Panc1 (cell line): Measurements from ENCODE around the gene TGM6. TPM values are rescaled to one million over a fixed set of nuclear protein-coding genes. Genes with fewer than 3 reads are reported as not detected.
A peak's percentile ranks its signal among the peaks of the same experiment; 100 is the strongest.

Experiments used
- ATAC-seq: fragments of 200-7000 bp; cut with Tn5 transposase; 2 replicates; pipeline ENCODE4 v1.9.1; 2020; ENCODE audit warnings: mild to moderate bottlenecking, moderate library complexity
- BruUV-seq: library from RNA; stranded (reverse); fragments of 400-500 nt; replicated peaks from 2 replicates; lab custom pipeline; 2021; lab: Mats Ljungman, UMichigan
- CTCF ChIA-PET: fragments of 300-600 bp; sonication (Branson Sonifier 250); formaldehyde crosslinking; loops from one replicate; lab custom pipeline; 2022; ENCODE audit warnings: antibody characterized with exemption; lab: Charles Lee
- POLR2A ChIA-PET: fragments of 300-600 bp; sonication (Branson Sonifier 250); formaldehyde crosslinking; loops from one replicate; lab custom pipeline; 2022; ENCODE audit warnings: antibody characterized with exemption; lab: Charles Lee
- DNase-seq: peaks from one replicate; pipeline ENCODE4 v3.0.0-alpha.2; 2010; ENCODE audit warnings: low read depth, low spot score
- H3K27ac ChIP-seq: 2 replicates; pipeline ENCODE4 v1.5.1; 2011; ENCODE audit warnings: mild to moderate bottlenecking, low read length, inconsistent platforms
- H3K27me3 ChIP-seq: fragments of 200-500 bp; sonication (Bioruptor generic); 2 replicates; pipeline ENCODE4 v1.6.0; 2014; ENCODE audit warnings: low read length, inconsistent platforms; ENCODE audit not compliant: control insufficient read depth, insufficient read depth
- H3K36me3 ChIP-seq: fragments of 200-500 bp; sonication (Bioruptor generic); 2 replicates; pipeline ENCODE4 v1.5.1; 2014; ENCODE audit warnings: inconsistent platforms, mild to moderate bottlenecking, low read length, moderate library complexity; ENCODE audit not compliant: control insufficient read depth, insufficient read depth
- H3K4me1 ChIP-seq: 2 replicates; pipeline ENCODE4 v1.5.1; 2011; ENCODE audit warnings: inconsistent platforms, mild to moderate bottlenecking, low read length, moderate library complexity; ENCODE audit not compliant: control insufficient read depth, insufficient read depth
- H3K4me3 ChIP-seq, 2 experiments: 2 replicates each; pipeline ENCODE4 v1.5.1; 2011 to 2012; ENCODE audit warnings: low read depth in 2 of 2, low read length in 2 of 2, mild to moderate bottlenecking in 2 of 2, inconsistent platforms in 1 of 2, moderate library complexity in 1 of 2
- H3K9me3 ChIP-seq: fragments of 200-500 bp; sonication (Bioruptor generic); 2 replicates; pipeline ENCODE4 v1.5.1; 2014; ENCODE audit warnings: low read depth, mild to moderate bottlenecking, inconsistent platforms, low read length, moderate library complexity; ENCODE audit not compliant: control insufficient read depth, insufficient read depth
- POLR2AphosphoS5 ChIP-seq: IDR thresholded peaks from 2 replicates; pipeline ENCODE4 v1.6.1; 2012; ENCODE audit warnings: mild to moderate bottlenecking, low read depth, low read length, moderate library complexity
- SIN3A ChIP-seq: IDR thresholded peaks from 2 replicates; pipeline ENCODE4 v1.6.1; 2012; ENCODE audit warnings: low read depth, mild to moderate bottlenecking, low read length, moderate library complexity, borderline replicate concordance; ENCODE audit not compliant: insufficient read depth
- TCF7L2 ChIP-seq: IDR thresholded peaks from 2 replicates; pipeline ENCODE4 v1.6.1; 2011; ENCODE audit warnings: mild to moderate bottlenecking, low read depth, low read length, inconsistent platforms
- in situ Hi-C: cut with HindIII; loops from 2 replicates; pipeline ENCODE4 v1.10.0; 2016; ENCODE audit warnings: low sequenced_read_pairs, low pct_unique_long_range_greater_than_20kb
- intact Hi-C: fragments of 100-400 bp; cut with micrococcal nuclease; formaldehyde crosslinking; loops from one replicate; pipeline ENCODE4 v1.10.0; 2022; ENCODE audit not compliant: unreplicated experiment
- total RNA-seq: library from RNA; stranded (reverse); gene quantifications from one replicate; pipeline ENCODE4 v1.2.1, GENCODE V29; 2021; ENCODE audit not compliant: unreplicated experiment
- TF ChIP-seq, protein P1 (sequence below): fragments of 450-650 bp; IDR thresholded peaks from 2 replicates; pipeline ENCODE4 v1.5.1; 2017; ENCODE audit warnings: mild to moderate bottlenecking
- TF ChIP-seq, protein P2 (sequence below), 2 experiments: IDR thresholded peaks; 2 replicates each; pipeline ENCODE4 v1.6.1; 2011 to 2012; ENCODE audit warnings: low read depth in 2 of 2, control low read depth in 1 of 2, low read length in 1 of 2, mild to moderate bottlenecking in 1 of 2, moderate library complexity in 1 of 2; ENCODE audit not compliant: insufficient read depth in 1 of 2

Gene TGM6
- total RNA-seq, 1 experiment from 2014 or later, result not detected

GRCh38 chr20:2420510-2420909 lies 39.8 kb downstream of the TGM6 start:
- Histone ChIP-seq H3K4me1 (no peaks in the 10 kb centered on the region), H3K36me3 (no peaks in the 10 kb centered on the region), H3K9me3 (no peaks in the 10 kb centered on the region), H3K27me3 (0 out of 2 replicates have a peak, but pooled peaks cover 2% of the 10 kb centered on the region), H3K4me3 (no peak overlapping the region), H3K27ac (no peak overlapping the region)
- DNase-seq (no peak), ATAC-seq (no peak)
- POLR2A ChIA-PET, result no interaction called here
- CTCF ChIA-PET, result no interaction called here
- intact Hi-C loops, result no loop called here
- no peak for TF ChIP-seq POLR2AphosphoS5
- no peak for TF ChIP-seq TCF7L2
- TF ChIP-seq SIN3A, result no peak
- TF ChIP-seq, protein P1, sequence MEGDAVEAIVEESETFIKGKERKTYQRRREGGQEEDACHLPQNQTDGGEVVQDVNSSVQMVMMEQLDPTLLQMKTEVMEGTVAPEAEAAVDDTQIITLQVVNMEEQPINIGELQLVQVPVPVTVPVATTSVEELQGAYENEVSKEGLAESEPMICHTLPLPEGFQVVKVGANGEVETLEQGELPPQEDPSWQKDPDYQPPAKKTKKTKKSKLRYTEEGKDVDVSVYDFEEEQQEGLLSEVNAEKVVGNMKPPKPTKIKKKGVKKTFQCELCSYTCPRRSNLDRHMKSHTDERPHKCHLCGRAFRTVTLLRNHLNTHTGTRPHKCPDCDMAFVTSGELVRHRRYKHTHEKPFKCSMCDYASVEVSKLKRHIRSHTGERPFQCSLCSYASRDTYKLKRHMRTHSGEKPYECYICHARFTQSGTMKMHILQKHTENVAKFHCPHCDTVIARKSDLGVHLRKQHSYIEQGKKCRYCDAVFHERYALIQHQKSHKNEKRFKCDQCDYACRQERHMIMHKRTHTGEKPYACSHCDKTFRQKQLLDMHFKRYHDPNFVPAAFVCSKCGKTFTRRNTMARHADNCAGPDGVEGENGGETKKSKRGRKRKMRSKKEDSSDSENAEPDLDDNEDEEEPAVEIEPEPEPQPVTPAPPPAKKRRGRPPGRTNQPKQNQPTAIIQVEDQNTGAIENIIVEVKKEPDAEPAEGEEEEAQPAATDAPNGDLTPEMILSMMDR, result no peak
- TF ChIP-seq, protein P2, sequence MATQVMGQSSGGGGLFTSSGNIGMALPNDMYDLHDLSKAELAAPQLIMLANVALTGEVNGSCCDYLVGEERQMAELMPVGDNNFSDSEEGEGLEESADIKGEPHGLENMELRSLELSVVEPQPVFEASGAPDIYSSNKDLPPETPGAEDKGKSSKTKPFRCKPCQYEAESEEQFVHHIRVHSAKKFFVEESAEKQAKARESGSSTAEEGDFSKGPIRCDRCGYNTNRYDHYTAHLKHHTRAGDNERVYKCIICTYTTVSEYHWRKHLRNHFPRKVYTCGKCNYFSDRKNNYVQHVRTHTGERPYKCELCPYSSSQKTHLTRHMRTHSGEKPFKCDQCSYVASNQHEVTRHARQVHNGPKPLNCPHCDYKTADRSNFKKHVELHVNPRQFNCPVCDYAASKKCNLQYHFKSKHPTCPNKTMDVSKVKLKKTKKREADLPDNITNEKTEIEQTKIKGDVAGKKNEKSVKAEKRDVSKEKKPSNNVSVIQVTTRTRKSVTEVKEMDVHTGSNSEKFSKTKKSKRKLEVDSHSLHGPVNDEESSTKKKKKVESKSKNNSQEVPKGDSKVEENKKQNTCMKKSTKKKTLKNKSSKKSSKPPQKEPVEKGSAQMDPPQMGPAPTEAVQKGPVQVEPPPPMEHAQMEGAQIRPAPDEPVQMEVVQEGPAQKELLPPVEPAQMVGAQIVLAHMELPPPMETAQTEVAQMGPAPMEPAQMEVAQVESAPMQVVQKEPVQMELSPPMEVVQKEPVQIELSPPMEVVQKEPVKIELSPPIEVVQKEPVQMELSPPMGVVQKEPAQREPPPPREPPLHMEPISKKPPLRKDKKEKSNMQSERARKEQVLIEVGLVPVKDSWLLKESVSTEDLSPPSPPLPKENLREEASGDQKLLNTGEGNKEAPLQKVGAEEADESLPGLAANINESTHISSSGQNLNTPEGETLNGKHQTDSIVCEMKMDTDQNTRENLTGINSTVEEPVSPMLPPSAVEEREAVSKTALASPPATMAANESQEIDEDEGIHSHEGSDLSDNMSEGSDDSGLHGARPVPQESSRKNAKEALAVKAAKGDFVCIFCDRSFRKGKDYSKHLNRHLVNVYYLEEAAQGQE (IDR thresholded peaks at IDR 0.05; ENCODE audit: insufficient read depth in 1 of 2, low read depth in 2 of 2, low read length in 1 of 2), result no peak
- in situ Hi-C loops, result no loop called here
- no TSS peak for BruUV-seq

DNA sequence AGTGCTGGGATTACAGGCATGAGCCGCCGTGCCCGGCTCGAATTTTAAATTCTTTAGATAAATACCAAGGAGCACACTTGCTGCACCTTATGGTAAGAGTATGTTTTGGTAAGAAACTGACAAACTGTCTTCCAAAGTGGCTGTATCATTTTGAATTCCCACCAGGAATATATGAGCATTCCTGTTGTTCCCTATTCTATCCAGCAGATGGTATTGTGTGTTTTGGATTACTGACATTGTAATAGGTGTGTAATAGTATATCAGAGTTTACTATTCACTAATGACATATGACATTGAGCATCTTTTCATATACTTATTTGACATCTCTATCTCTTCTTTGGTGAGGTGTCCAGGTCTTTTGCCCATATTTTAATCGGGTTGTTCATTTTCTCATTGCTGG lies 40.5 kb downstream of the TGM6 start:
- no peak; the same call in 1 of the 2 replicates for ATAC-seq
- H3K9me3 ChIP-seq, result no peaks in the 10 kb centered on the region
- H3K4me3 ChIP-seq, result no peak overlapping the region
- TF ChIP-seq, protein P1, result peak; percentile 62; the same call in 1 of the 2 replicates
- no peak for TF ChIP-seq TCF7L2
- no peaks in the 10 kb centered on the region for H3K4me1 ChIP-seq
- H3K27me3 ChIP-seq, result peaks cover 3% of the 10 kb centered on the region; the same call in 1 of the 2 replicates
- no peak overlapping the region for H3K27ac ChIP-seq
- no TSS peak for BruUV-seq
- CTCF ChIA-PET, result no interaction called here
- POLR2A ChIA-PET, result no interaction called here
- H3K36me3 ChIP-seq, result no peaks in the 10 kb centered on the region
- in situ Hi-C loops, result no loop called here
- intact Hi-C loops, result no loop called here
- DNase-seq, result no peak
